Progenitor cell of endocrine pancreas (in vitro differentiated cells): Measurements from ENCODE around the gene LDB1. TPM values are rescaled to one million over a fixed set of nuclear protein-coding genes. Genes with fewer than 3 reads are reported as not detected.
A peak's percentile ranks its signal among the peaks of the same experiment; 100 is the strongest.

ENCODE experiments used
- DNase-seq: peaks from one replicate; pipeline ENCODE4 v3.0.0; 2021; ENCODE audit warnings: low spot score; ENCODE audit not compliant: unreplicated experiment
- H3K27ac Mint-ChIP-seq: 2 replicates; pipeline ENCODE4 v1.8.0; 2021; ENCODE audit warnings: mild to moderate bottlenecking, moderate library complexity, mixed read lengths
- H3K27me3 Mint-ChIP-seq: 2 replicates; pipeline ENCODE4 v1.8.0; 2021; ENCODE audit warnings: mixed read lengths
- H3K36me3 Mint-ChIP-seq: 2 replicates; pipeline ENCODE4 v1.8.0; 2022; ENCODE audit warnings: mixed read lengths; ENCODE audit not compliant: insufficient read depth
- H3K4me1 Mint-ChIP-seq: 2 replicates; pipeline ENCODE4 v1.8.0; 2021; ENCODE audit warnings: low read depth, mixed read lengths
- H3K4me3 Mint-ChIP-seq: 2 replicates; pipeline ENCODE4 v1.8.0; 2021; ENCODE audit warnings: low read depth, mild to moderate bottlenecking, moderate library complexity, mixed read lengths
- H3K9me3 Mint-ChIP-seq: 2 replicates; pipeline ENCODE4 v1.8.0; 2021; ENCODE audit warnings: low read depth, mixed read lengths
- total RNA-seq: library from RNA; stranded (reverse); gene quantifications from 2 replicates; pipeline ENCODE4 v1.2.1, GENCODE V29; 2021
- TF ChIP-seq, protein P1 (sequence below): fragments of 200-600 bp; sonication (generic); IDR thresholded peaks from one replicate; pipeline ENCODE4 v1.5.0; 2021; ENCODE audit warnings: antibody characterized with exemption, mild to moderate bottlenecking; ENCODE audit not compliant: unreplicated experiment

The LDB1 gene
- total RNA-seq, 1 donor from 2014 or later = 107 TPM

DNA sequence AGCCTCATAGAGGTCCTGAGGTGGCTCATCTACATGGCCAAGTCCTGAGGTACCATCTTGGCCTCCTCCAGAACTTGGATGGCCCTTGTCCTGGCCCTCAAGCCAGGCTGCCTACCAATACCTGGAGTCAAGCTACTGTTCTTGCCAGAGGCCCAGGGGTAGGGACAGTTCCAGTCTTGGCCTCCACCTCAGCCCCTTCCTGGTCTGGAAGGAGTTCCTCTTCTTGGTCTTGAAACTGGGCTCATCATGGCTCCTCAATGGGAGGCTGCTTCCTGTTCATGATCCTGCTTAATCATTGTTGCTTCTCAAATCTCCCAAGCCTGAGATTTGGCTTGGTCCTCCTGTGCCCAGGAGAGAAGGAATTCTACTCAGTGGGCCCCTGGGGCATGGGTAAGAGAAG lies 51.1 kb downstream of the LDB1 start:
- Mint-ChIP-seq H3K27ac (no peak overlapping the region), H3K4me1 (peaks cover 6% of the 10 kb centered on the region), H3K27me3 (peaks cover 6% of the 10 kb centered on the region), H3K4me3 (no peak overlapping the region), H3K36me3 (no peaks in the 10 kb centered on the region), H3K9me3 (no peaks in the 10 kb centered on the region)
- TF ChIP-seq, protein P1, sequence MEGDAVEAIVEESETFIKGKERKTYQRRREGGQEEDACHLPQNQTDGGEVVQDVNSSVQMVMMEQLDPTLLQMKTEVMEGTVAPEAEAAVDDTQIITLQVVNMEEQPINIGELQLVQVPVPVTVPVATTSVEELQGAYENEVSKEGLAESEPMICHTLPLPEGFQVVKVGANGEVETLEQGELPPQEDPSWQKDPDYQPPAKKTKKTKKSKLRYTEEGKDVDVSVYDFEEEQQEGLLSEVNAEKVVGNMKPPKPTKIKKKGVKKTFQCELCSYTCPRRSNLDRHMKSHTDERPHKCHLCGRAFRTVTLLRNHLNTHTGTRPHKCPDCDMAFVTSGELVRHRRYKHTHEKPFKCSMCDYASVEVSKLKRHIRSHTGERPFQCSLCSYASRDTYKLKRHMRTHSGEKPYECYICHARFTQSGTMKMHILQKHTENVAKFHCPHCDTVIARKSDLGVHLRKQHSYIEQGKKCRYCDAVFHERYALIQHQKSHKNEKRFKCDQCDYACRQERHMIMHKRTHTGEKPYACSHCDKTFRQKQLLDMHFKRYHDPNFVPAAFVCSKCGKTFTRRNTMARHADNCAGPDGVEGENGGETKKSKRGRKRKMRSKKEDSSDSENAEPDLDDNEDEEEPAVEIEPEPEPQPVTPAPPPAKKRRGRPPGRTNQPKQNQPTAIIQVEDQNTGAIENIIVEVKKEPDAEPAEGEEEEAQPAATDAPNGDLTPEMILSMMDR = no peak
- DNase-seq = no peak

DNA sequence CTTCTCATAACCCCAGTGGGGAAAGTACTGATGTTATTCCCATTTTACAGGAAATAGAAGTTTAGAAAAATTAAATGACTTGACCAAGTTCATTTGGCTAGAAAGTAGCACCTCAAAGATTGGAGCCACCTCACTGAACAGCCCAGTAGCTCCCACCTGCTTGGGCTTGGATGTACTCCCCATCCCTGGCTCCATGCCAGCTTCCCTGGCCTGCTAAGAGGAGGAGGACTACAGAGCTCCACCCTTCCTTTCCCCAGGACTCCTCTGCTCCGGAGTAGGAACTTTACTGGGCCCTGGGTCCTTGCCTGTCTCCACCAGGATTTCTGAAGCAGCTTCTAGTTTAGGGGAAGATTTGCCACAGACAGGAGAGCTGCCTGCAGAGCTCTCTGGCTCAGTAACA lies 52.0 kb downstream of the LDB1 start:
- no peak overlapping the region for H3K27ac Mint-ChIP-seq
- TF ChIP-seq, protein P1 = no peak
- no peaks in the 10 kb centered on the region for H3K36me3 Mint-ChIP-seq
- no peaks in the 10 kb centered on the region for H3K9me3 Mint-ChIP-seq
- H3K4me3 Mint-ChIP-seq = no peak overlapping the region
- H3K27me3 Mint-ChIP-seq = peaks cover 8% of the 10 kb centered on the region
- no peak for DNase-seq
- H3K4me1 Mint-ChIP-seq = peaks cover 6% of the 10 kb centered on the region

DNA sequence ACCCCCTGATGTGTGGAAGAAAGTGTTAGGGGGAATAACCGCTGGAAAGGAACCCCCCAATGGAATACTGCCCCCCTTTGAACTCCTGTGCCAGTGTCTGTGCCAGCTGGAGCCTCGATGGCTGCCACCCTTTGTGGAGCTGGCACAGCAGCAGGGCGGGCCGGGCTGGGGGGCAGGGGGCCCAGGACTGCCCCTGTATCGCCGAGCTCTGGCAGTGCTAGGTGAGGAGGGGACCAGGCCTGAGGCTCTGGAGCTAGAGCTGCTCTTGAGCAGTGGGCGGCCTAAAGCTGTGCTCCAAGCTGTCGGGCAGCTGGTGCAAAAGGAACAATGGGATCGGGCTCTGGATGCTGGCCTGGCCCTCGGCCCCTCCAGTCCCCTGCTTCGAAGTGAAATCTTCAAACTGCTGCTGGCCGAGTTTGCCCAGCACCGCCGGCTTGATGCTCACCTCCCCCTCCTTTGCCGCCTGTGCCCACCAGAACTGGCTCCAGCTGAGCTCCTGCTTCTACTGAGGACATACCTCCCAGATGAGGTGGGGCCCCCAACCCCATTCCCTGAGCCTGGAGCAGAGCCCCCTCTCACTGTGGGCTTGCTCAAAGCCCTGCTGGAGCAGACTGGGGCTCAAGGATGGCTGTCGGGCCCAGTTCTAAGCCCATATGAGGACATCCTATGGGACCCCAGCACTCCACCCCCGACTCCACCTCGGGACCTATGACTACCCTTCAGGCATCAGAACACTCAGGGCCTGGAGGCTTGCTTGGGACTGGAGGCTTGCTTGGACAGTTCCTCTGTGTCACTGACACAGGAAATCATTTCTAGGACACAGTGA lies 52.9 kb downstream of the LDB1 start:
- Mint-ChIP-seq H3K27ac (no peak overlapping the region), H3K4me3 (peak overlapping the region; percentile 52), H3K4me1 (peaks cover 6% of the 10 kb centered on the region), H3K27me3 (peaks cover 16% of the 10 kb centered on the region), H3K36me3 (no peaks in the 10 kb centered on the region), H3K9me3 (no peaks in the 10 kb centered on the region)
- DNase-seq = no peak
- TF ChIP-seq, protein P1 = no peak

DNA sequence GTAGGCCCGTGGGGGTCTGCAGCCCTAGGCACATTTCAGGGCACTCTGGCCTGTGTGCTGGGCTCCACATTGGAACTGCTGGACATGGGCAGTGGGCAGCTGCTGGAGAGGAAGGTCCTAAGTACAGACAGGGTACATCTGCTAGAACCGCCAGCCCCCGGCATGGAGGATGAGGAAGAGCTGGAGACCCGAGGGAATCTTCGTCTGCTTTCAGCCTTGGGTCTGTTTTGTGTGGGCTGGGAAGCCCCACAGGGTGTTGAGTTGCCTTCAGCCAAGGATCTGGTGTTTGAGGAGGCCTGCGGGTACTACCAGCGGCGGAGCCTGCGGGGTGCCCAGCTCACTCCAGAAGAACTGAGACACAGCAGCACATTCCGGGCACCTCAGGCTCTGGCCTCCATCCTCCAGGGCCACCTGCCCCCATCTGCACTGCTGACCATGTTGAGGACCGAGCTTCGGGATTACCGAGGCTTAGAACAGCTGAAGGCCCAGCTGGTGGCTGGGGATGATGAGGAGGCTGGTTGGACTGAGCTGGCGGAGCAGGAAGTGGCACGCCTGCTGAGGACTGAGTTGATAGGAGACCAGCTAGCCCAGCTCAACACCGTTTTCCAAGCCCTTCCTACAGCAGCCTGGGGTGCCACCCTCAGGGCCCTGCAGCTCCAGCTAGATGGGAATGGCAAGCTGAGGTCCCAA lies 53.6 kb downstream of the LDB1 start:
- TF ChIP-seq, protein P1 = no peak
- Mint-ChIP-seq H3K36me3 (no peaks in the 10 kb centered on the region), H3K4me3 (peak overlapping the region; percentile 83), H3K27ac (peak overlapping the region; percentile 91), H3K4me1 (peaks cover 6% of the 10 kb centered on the region), H3K27me3 (peaks cover 16% of the 10 kb centered on the region), H3K9me3 (no peaks in the 10 kb centered on the region)
- DNase-seq = no peak

DNA sequence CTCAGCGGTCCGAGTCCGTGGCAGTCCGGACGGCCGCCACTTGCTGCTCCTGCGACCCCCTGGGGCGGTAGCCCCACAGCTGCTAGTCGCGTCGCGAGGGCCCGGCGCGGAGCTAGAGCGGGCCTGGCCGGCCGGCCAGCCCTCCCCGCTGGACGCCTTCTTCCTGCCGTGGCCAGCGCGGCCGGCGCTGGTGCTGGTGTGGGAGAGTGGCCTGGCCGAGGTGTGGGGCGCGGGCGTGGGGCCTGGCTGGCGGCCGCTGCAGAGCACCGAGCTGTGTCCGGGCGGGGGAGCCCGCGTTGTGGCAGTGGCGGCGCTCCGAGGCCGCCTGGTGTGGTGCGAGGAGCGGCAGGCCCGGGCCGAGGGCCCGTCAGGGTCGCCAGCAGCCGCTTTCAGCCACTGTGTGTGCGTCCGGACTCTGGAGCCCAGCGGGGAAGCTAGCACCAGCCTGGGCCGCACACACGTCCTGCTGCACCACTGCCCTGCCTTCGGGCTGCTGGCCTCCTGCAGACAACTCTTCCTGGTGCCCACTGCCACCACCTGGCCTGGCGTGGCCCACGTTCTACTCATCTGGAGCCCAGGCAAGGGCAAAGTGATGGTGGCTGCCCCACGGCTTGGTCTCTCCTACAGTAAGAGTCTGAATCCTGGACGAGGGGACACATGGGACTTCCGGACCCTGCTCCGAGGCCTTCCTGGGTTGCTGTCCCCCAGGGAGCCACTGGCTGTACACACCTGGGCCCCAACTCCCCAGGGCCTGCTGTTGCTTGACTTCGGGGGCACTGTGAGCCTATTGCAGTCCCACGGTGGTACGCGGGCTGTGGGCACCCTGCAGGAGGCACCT lies 54.4 kb downstream of the LDB1 start:
- Mint-ChIP-seq H3K27me3 (peaks cover 16% of the 10 kb centered on the region), H3K4me1 (peaks cover 6% of the 10 kb centered on the region), H3K4me3 (peak overlapping the region; percentile 83), H3K36me3 (no peaks in the 10 kb centered on the region), H3K9me3 (no peaks in the 10 kb centered on the region), H3K27ac (peak overlapping the region; percentile 91)
- DNase-seq = peak; percentile 25
- TF ChIP-seq, protein P1 = no peak
